ENCODE data around the gene NUP205.

NUP205 gene

DNA sequence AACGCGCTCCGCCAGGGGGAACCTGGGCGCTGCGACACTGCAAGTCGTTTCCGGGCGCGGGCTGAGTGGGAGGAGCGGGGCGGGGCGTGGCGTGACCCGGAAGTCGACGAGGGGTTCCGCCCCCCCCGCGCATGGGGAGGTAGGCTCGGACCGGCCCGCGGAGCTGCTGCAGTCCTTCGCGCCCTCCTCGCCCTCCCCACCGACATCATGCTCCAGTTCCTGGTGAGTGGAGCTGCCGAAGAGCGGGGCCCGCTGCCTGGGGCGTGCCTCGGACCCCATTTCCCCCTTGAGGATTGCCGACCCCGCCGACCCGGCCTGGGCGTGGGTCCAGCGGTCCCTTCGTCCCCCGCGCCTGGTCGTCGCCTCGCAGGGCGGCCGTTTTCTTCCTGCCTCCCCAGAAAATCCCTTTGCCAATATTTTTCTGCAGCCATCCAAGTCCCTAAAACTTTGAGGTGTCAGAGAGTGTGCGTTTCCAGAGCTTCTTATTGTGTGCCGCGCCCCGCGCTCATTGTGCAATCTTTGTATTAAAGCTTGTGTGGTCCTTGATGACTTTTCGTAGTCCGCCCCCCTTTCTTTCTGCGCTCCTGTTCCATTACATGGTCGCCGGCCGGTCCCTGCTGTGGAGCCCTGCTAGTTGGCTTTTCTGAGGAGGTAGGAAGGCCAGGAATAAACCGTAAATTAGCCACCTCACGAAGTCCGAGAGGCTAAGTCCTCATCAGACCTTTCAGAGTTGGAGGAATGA lies 104.8 kb downstream of the NUP205 start, which contains the start of gene STMP1 (continued):
- TF ChIP-seq ZNF16 (tag by site-specific recombination; IDR thresholded peaks at IDR 0.05; ENCODE audit: low read depth) = no peak
- TF ChIP-seq ZSCAN5A (tag by site-specific recombination; IDR thresholded peaks at IDR 0.05) = peak; percentile 85
- TF ChIP-seq KLF17 (tag by site-specific recombination; IDR thresholded peaks at IDR 0.05) = peak; percentile 89
- TF ChIP-seq HOXC10 (CRISPR knock-in tag; IDR thresholded peaks at IDR 0.05) = peak; percentile 96
- peak; percentile 81 for TF ChIP-seq ZNF600 (tag by site-specific recombination; IDR thresholded peaks at IDR 0.05)
- TF ChIP-seq, protein P1, sequence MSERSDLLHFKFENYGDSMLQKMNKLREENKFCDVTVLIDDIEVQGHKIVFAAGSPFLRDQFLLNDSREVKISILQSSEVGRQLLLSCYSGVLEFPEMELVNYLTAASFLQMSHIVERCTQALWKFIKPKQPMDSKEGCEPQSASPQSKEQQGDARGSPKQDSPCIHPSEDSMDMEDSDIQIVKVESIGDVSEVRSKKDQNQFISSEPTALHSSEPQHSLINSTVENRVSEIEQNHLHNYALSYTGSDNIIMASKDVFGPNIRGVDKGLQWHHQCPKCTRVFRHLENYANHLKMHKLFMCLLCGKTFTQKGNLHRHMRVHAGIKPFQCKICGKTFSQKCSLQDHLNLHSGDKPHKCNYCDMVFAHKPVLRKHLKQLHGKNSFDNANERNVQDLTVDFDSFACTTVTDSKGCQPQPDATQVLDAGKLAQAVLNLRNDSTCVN (tag by site-specific recombination; optimal IDR thresholded peaks at IDR 0.05) = peak; percentile 91
- peak; percentile 11; the same call in 1 of the 2 replicates for TF ChIP-seq ZBTB8A (tag by site-specific recombination; IDR thresholded peaks at IDR 0.05)
- TF ChIP-seq YY2 (tag by site-specific recombination; IDR thresholded peaks at IDR 0.05) = 0 out of 2 replicates have a peak, but pooled peaks have one; percentile 38
- TF ChIP-seq ZNF121 (tag by site-specific recombination; IDR thresholded peaks at IDR 0.05) = peak; percentile 55; the same call in 1 of the 2 replicates
- TF ChIP-seq EGR2 (tag by site-specific recombination; IDR thresholded peaks at IDR 0.05; ENCODE audit: low read depth) = peak; percentile 84
- TF ChIP-seq, protein P2, sequence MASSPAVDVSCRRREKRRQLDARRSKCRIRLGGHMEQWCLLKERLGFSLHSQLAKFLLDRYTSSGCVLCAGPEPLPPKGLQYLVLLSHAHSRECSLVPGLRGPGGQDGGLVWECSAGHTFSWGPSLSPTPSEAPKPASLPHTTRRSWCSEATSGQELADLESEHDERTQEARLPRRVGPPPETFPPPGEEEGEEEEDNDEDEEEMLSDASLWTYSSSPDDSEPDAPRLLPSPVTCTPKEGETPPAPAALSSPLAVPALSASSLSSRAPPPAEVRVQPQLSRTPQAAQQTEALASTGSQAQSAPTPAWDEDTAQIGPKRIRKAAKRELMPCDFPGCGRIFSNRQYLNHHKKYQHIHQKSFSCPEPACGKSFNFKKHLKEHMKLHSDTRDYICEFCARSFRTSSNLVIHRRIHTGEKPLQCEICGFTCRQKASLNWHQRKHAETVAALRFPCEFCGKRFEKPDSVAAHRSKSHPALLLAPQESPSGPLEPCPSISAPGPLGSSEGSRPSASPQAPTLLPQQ (tag by site-specific recombination; IDR thresholded peaks at IDR 0.05) = peak; percentile 95
- TF ChIP-seq ZNF701 (tag by site-specific recombination; IDR thresholded peaks at IDR 0.05) = no peak
- TF ChIP-seq ZNF148 (tag by site-specific recombination; IDR thresholded peaks at IDR 0.05; ENCODE audit: borderline replicate concordance) = no peak
- TF ChIP-seq ZNF24 (tag by site-specific recombination; IDR thresholded peaks at IDR 0.05) = 0 out of 2 replicates have a peak, but pooled peaks have one; percentile 23
- TF ChIP-seq ZNF391 (tag by site-specific recombination; IDR thresholded peaks at IDR 0.05; ENCODE audit: borderline replicate concordance, low read depth) = 0 out of 2 replicates have a peak, but pooled peaks have one; percentile 30
- TF ChIP-seq, protein P3, sequence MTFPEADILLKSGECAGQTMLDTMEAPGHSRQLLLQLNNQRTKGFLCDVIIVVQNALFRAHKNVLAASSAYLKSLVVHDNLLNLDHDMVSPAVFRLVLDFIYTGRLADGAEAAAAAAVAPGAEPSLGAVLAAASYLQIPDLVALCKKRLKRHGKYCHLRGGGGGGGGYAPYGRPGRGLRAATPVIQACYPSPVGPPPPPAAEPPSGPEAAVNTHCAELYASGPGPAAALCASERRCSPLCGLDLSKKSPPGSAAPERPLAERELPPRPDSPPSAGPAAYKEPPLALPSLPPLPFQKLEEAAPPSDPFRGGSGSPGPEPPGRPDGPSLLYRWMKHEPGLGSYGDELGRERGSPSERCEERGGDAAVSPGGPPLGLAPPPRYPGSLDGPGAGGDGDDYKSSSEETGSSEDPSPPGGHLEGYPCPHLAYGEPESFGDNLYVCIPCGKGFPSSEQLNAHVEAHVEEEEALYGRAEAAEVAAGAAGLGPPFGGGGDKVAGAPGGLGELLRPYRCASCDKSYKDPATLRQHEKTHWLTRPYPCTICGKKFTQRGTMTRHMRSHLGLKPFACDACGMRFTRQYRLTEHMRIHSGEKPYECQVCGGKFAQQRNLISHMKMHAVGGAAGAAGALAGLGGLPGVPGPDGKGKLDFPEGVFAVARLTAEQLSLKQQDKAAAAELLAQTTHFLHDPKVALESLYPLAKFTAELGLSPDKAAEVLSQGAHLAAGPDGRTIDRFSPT (tag by site-specific recombination; IDR thresholded peaks at IDR 0.05) = peak; percentile 35; the same call in 1 of the 2 replicates
- peak; percentile 96 for TF ChIP-seq ZNF501 (tag by site-specific recombination; IDR thresholded peaks at IDR 0.05)
- peak; percentile 71 for TF ChIP-seq PRDM10 (tag by site-specific recombination; IDR thresholded peaks at IDR 0.05)
- peak; percentile 96 for TF ChIP-seq KLF16 (tag by site-specific recombination; IDR thresholded peaks at IDR 0.05)
- TF ChIP-seq ZIC2 (tag by site-specific recombination; IDR thresholded peaks at IDR 0.05) = peak; percentile 32
- 0 out of 2 replicates have a peak, but pooled peaks have one; percentile 29 for TF ChIP-seq ZNF10 (tag by site-specific recombination; IDR thresholded peaks at IDR 0.05)
- peak; percentile 33; the same call in 1 of the 2 replicates for TF ChIP-seq ZNF423 (tag by site-specific recombination; IDR thresholded peaks at IDR 0.05)
- peak; percentile 75 for TF ChIP-seq SP7 (tag by site-specific recombination; IDR thresholded peaks at IDR 0.05)
- no peak for TF ChIP-seq ZNF677 (tag by site-specific recombination; IDR thresholded peaks at IDR 0.05)
- TF ChIP-seq KLF9 (tag by site-specific recombination; IDR thresholded peaks at IDR 0.05; ENCODE audit: low read depth) = peak; percentile 98
- no peak for TF ChIP-seq ZNF404 (tag by site-specific recombination; IDR thresholded peaks at IDR 0.05)

Data from HEK293 (cell line).